IMR-90 (cell line): ENCODE data around the gene LDHB.

Source experiments
- POLR2A ChIP-seq: IDR thresholded peaks from 2 replicates; pipeline ENCODE4 v1.6.1; 2012; ENCODE audit warnings: mild to moderate bottlenecking, low read depth, low read length
- TF ChIP-seq, protein P1 (sequence below): conservative IDR thresholded peaks from 2 replicates; pipeline ENCODE4 v1.5.1; 2012; ENCODE audit warnings: mild to moderate bottlenecking, low read depth, low read length, improper control_type of control experiment
- TF ChIP-seq, protein P2 (sequence below): fragments of 150-350 bp; IDR thresholded peaks from 2 replicates; pipeline ENCODE4 v1.6.1; 2016; ENCODE audit warnings: low read depth, mild to moderate bottlenecking, low read length, moderate library complexity, borderline replicate concordance

DNA sequence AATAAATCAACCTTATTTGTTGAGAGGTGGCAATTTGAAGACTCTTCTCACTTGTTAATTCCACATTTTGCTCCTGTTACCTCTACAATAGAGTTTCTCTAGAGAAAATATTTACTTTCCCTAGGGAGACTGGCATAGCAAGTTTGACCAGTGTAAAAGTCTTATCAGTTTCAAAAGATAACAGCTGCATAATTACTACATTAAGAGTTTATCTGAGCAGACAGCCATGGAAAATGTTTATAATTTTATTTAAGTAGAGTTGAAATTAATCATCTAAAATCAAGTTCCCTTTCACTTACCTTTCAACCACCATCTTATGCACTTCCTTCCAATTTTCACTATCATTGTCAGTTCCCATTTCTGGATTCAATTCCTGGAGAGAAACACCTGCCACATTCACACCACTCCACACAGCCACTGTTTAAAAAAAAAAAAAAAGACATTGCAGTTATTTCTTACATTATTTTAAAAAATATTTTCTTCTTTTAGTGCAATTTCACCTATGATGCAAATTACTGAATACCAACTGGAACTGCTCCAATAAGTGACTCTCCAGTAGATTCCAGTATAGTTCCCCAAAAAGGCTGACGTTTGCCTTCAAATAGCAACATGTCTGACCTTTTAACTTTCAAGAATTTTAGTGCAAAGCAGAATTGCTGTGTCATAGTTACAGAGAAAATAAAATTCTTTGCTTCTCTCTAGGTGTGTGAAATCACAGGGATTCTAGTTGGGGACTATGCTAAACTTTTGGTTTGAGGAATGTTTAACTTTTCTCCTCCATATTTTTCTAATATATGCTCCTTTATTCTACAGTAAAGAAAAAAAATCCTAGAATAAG, 19.4 kb downstream of the LDHB start:
- TF ChIP-seq, protein P1, sequence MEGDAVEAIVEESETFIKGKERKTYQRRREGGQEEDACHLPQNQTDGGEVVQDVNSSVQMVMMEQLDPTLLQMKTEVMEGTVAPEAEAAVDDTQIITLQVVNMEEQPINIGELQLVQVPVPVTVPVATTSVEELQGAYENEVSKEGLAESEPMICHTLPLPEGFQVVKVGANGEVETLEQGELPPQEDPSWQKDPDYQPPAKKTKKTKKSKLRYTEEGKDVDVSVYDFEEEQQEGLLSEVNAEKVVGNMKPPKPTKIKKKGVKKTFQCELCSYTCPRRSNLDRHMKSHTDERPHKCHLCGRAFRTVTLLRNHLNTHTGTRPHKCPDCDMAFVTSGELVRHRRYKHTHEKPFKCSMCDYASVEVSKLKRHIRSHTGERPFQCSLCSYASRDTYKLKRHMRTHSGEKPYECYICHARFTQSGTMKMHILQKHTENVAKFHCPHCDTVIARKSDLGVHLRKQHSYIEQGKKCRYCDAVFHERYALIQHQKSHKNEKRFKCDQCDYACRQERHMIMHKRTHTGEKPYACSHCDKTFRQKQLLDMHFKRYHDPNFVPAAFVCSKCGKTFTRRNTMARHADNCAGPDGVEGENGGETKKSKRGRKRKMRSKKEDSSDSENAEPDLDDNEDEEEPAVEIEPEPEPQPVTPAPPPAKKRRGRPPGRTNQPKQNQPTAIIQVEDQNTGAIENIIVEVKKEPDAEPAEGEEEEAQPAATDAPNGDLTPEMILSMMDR: no peak
- TF ChIP-seq POLR2A: no peak
- TF ChIP-seq, protein P2, sequence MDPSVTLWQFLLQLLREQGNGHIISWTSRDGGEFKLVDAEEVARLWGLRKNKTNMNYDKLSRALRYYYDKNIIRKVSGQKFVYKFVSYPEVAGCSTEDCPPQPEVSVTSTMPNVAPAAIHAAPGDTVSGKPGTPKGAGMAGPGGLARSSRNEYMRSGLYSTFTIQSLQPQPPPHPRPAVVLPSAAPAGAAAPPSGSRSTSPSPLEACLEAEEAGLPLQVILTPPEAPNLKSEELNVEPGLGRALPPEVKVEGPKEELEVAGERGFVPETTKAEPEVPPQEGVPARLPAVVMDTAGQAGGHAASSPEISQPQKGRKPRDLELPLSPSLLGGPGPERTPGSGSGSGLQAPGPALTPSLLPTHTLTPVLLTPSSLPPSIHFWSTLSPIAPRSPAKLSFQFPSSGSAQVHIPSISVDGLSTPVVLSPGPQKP: no peak
